Adrenal gland (tissue), 12 donors: Measurements from ENCODE around the gene ODAD3. TPM values are rescaled to one million over a fixed set of nuclear protein-coding genes. Genes with fewer than 3 reads are reported as not detected.

Experiments used
- DNase-seq, 7 donors: peaks; one replicate each; pipeline ENCODE4 v3.0.0-alpha.2; 2019 to 2020
- H3K27ac ChIP-seq, 5 donors: fragments of 200-600 bp; sonication (generic) in 4 of 5; 1 replicate in 3 of 5; 2 replicates in 2 of 5; pipeline versions ENCODE4 v1.5.1 to v1.8.0; 2016 to 2020; ENCODE audit warnings: mild to moderate bottlenecking in 1 of 5
- H3K27me3 ChIP-seq: fragments of 200-600 bp; 2 replicates; pipeline ENCODE4 v1.8.0; 2021
- H3K36me3 ChIP-seq, 2 donors: fragments of 200-600 bp; replicated peaks in 1 of 2; 1 replicate in 1 of 2; 2 replicates in 1 of 2; pipeline versions ENCODE4 v1.5.1 to v1.8.0; 2018 to 2022
- H3K4me1 ChIP-seq, 2 donors: fragments of 200-600 bp; replicated peaks in 1 of 2; 1 replicate in 1 of 2; 2 replicates in 1 of 2; pipeline versions ENCODE4 v1.5.1 to v1.8.0; 2018 to 2021
- H3K4me3 ChIP-seq, 4 donors: fragments of 200-600 bp; sonication (generic) in 3 of 4; one replicate each; pipeline ENCODE4 v1.5.1; 2016 to 2018
- H3K9me3 ChIP-seq, 3 donors: fragments of 200-600 bp; sonication (generic) in 1 of 3; replicated peaks in 1 of 3; 1 replicate in 2 of 3; 2 replicates in 1 of 3; pipeline versions ENCODE4 v1.5.1 to v1.8.0; 2016 to 2021
- CTCF ChIP-seq, 6 experiments: fragments of 450-650 bp in 4 of 6; fragments of 200-600 bp in 2 of 6; sonication (generic) in 1 of 6; IDR thresholded peaks; 1 replicate in 5 of 6; 2 replicates in 1 of 6; pipeline versions ENCODE4 v1.5.1 to v1.8.0; 2016 to 2021; ENCODE audit warnings: antibody characterized with exemption in 6 of 6, mild to moderate bottlenecking in 2 of 6, moderate library complexity in 1 of 6
- POLR2A ChIP-seq, 2 donors: fragments of 450-650 bp; IDR thresholded peaks; one replicate each; pipeline ENCODE4 v1.6.1; 2017; ENCODE audit warnings: antibody characterized with exemption in 2 of 2, mild to moderate bottlenecking in 2 of 2, moderate library complexity in 1 of 2
- WGBS, 4 donors: extraction: QIAGEN DNeasy Blood & Tissue Kit in 2 of 4; methylation state at CpG; one replicate each; pipeline versions ENCODE4 v1.1.5 to v1.1.7; 2013 to 2017; 5-methylcytosine and 5-hydroxymethylcytosine counted together
- intact Hi-C, 2 donors: fragments of 100-400 bp; cut with DNase I; formaldehyde crosslinking; loops; one replicate each; pipeline versions ENCODE4 v1.14.1 to v1.15.0; 2022 to 2023
- polyA plus RNA-seq, 3 donors: library from polyadenylated mRNA; stranded (reverse); fragments of 200-250 nt in 2 of 3; fragments of 350-450 nt in 1 of 3; fragmentation: Illumina TruSeq in 1 of 3; extraction: RNeasy Lipid Tissue Mini Kit (QIAGEN cat#74804) in 1 of 3; gene quantifications; one replicate each; pipeline ENCODE4 v1.2.3, GENCODE V29; 2013 to 2014
- total RNA-seq, 9 donors: library from RNA; depleted of rRNA in 4 of 9; stranded (reverse); fragments of >200 nt in 4 of 9; fragments of 120-200 nt in 1 of 9; fragmentation: NEBNext Ultra II Directional in 1 of 9; extraction: Animal tissue kit (Norgen Biotek cat#: 25700) in 1 of 9; gene quantifications; one replicate each; pipeline versions ENCODE4 v1.1.0 to v1.2.4, GENCODE V29; 2013 to 2023
- donor health status: healthy with polysubstance abuse.
- donor health status: Bipolar disorder and iron deficiency.
- donor health status: DM: yes; HTN: yes; CAD: no.
- donor health status: DM: no; HTN: no; CAD: no.
- donor health status: DM: no; HTN: no; CAD: no.
- donor health status: DM: yes; HTN: yes; CAD: no.

Gene ODAD3
- total and polyA plus RNA-seq, 12 donors: 0.69 to 7.9 (median 3.3) TPM

GRCh38 chr19:11421371-11422098 lies 13.4 kb downstream of the ODAD3 start:
- Histone ChIP-seq H3K36me3 (no peaks in the 10 kb centered on the region), H3K4me3 (peak overlapping the region in 2 of 4 donors; percentile 43 to 54), H3K4me1 (peaks cover 10 to 35% of the 10 kb centered on the region in 2 donors), H3K27me3 (no peaks in the 10 kb centered on the region), H3K27ac (peak overlapping the region; percentile 11 to 87 (median 78)), H3K9me3 (no peaks in the 10 kb centered on the region)
- DNase-seq: peak; percentile 65 to 80 (median 72)
- intact Hi-C loops: no loop called here
- 11 to 52% (median 30%) methylated on average over 8 to 36 of the region's 36 CpGs for WGBS, 4 donors
- peak in 1 of 2 donors; percentile 20 for TF ChIP-seq POLR2A (IDR thresholded peaks at IDR 0.05)
- no peak for TF ChIP-seq CTCF (IDR thresholded peaks at IDR 0.05)

GRCh38 chr19:11420429-11421370 lies 14.2 kb downstream of the ODAD3 start:
- intact Hi-C loops: no loop called here
- no peaks in the 10 kb centered on the region for H3K36me3 ChIP-seq
- WGBS, 4 donors: 4 to 24% (median 6%) methylated on average over 13 to 46 of the region's 46 CpGs
- peak in 1 of 2 donors; percentile 16 for TF ChIP-seq POLR2A (IDR thresholded peaks at IDR 0.05)
- no peak for TF ChIP-seq CTCF (IDR thresholded peaks at IDR 0.05)
- peak; percentile 72 to 87 (median 81) for DNase-seq
- peak overlapping the region in 2 of 4 donors; percentile 43 to 54 for H3K4me3 ChIP-seq
- H3K4me1 ChIP-seq: peaks cover 10 to 35% of the 10 kb centered on the region in 2 donors
- no peaks in the 10 kb centered on the region for H3K27me3 ChIP-seq
- no peaks in the 10 kb centered on the region for H3K9me3 ChIP-seq
- peak overlapping the region in 4 of 5 donors; percentile 11 to 87 (median 80) for H3K27ac ChIP-seq

GRCh38 chr19:11418549-11419506 lies 16.1 kb downstream of the ODAD3 start, which contains the start of gene RGL3:
Gene RGL3 (minus strand): TSS chr19:11419314. CDS start chr19:11419278, 36 bp downstream.
- 6 to 25% (median 11%) methylated on average over 17 to 72 of the region's 72 CpGs for WGBS, 4 donors
- Histone ChIP-seq H3K4me3 (peak within 1 kb of the TSS in 3 of 4 donors; percentile 22 to 60 (median 40)), H3K9me3 (no peaks in the 10 kb centered on the region), H3K4me1 (peaks cover 10 to 35% of the 10 kb centered on the region in 2 donors), H3K36me3 (no peaks in the 10 kb centered on the region), H3K27ac (peak within 1 kb of the TSS in 4 of 5 donors; percentile 11 to 87 (median 58)), H3K27me3 (no peaks in the 10 kb centered on the region)
- DNase-seq: peak in 5 of 7 donors; percentile 44 to 64 (median 56)
- intact Hi-C loops: no loop called here
- TF ChIP-seq POLR2A (IDR thresholded peaks at IDR 0.05): peak in 1 of 2 donors; percentile 27
- no peak for TF ChIP-seq CTCF (IDR thresholded peaks at IDR 0.05)
